H1 (cell line): ENCODE data around the gene SIAH3. TPM values are rescaled to one million over a fixed set of nuclear protein-coding genes. Genes with fewer than 3 reads are reported as not detected.

Experiments used
- BCL11A ChIP-seq, 2 experiments: IDR thresholded peaks; one replicate each; pipeline ENCODE4 v1.6.1; 2011; ENCODE audit warnings: low read depth in 2 of 2, low read length in 2 of 2, mild to moderate bottlenecking in 2 of 2
- SRF ChIP-seq: IDR thresholded peaks from 2 replicates; pipeline ENCODE4 v1.6.1; 2011; ENCODE audit warnings: mild to moderate bottlenecking, low read depth, low read length, moderate library complexity
- YY1 ChIP-seq: IDR thresholded peaks from 2 replicates; pipeline ENCODE4 v1.6.1; 2011; ENCODE audit warnings: low read depth, mild to moderate bottlenecking, low read length
- polyA plus RNA-seq, 7 experiments: library from polyadenylated mRNA; depleted of rRNA in 3 of 7; stranded (reverse) in 5 of 7; unstranded in 2 of 7; fragments of >200 nt in 5 of 7; fragments of 200-250 nt in 2 of 7; gene quantifications; 1 replicate in 5 of 7; 2 replicates in 1 of 7; 4 replicates in 1 of 7; pipeline versions ENCODE4 v1.2.1 to v1.2.3, GENCODE V29; 2011 to 2013; ENCODE audit warnings: missing spikeins in 2 of 7, mixed read lengths in 2 of 7
- total RNA-seq: library from RNA; stranded (reverse); fragmentation: NEBNext Ultra II Directional; extraction: Animal tissue kit (Norgen Biotek cat#: 25700); gene quantifications from 2 replicates; pipeline ENCODE4 v1.2.1, GENCODE V29; 2021
- TF ChIP-seq, protein P1 (sequence below): fragments of 300-600 bp; sonication (generic); IDR thresholded peaks from 2 replicates; pipeline ENCODE4 v1.7.1; 2012; ENCODE audit warnings: low read length, moderate library complexity, mild to moderate bottlenecking, inconsistent platforms; ENCODE audit not compliant: insufficient replicate concordance

The SIAH3 gene
- total and polyA plus RNA-seq, 2 of the 8 experiments (the other 6 are each of a cell fraction or from before 2014, with no cell fraction given) = 0.15 to 0.17 TPM

DNA sequence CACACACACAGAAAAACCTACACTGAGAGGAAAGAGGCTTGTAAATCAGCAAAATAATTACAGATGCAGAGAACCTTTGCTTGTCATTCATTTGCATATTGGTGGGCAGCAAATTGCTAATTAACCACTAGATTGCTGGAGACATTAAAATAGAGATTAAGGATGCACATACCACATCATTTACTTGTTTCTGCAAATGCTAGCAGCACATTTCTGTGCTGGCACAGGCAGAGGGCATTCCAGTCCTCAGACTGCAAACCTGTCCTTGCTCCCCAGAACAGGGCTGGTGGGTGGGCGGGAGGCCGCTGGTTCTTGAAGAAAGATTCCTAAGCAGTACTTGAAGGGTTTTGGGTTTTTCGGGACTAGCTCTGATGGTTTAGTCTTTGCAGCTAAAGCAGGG lies 941 bp upstream of the SIAH3 start (continued):
- TF ChIP-seq, protein P1, sequence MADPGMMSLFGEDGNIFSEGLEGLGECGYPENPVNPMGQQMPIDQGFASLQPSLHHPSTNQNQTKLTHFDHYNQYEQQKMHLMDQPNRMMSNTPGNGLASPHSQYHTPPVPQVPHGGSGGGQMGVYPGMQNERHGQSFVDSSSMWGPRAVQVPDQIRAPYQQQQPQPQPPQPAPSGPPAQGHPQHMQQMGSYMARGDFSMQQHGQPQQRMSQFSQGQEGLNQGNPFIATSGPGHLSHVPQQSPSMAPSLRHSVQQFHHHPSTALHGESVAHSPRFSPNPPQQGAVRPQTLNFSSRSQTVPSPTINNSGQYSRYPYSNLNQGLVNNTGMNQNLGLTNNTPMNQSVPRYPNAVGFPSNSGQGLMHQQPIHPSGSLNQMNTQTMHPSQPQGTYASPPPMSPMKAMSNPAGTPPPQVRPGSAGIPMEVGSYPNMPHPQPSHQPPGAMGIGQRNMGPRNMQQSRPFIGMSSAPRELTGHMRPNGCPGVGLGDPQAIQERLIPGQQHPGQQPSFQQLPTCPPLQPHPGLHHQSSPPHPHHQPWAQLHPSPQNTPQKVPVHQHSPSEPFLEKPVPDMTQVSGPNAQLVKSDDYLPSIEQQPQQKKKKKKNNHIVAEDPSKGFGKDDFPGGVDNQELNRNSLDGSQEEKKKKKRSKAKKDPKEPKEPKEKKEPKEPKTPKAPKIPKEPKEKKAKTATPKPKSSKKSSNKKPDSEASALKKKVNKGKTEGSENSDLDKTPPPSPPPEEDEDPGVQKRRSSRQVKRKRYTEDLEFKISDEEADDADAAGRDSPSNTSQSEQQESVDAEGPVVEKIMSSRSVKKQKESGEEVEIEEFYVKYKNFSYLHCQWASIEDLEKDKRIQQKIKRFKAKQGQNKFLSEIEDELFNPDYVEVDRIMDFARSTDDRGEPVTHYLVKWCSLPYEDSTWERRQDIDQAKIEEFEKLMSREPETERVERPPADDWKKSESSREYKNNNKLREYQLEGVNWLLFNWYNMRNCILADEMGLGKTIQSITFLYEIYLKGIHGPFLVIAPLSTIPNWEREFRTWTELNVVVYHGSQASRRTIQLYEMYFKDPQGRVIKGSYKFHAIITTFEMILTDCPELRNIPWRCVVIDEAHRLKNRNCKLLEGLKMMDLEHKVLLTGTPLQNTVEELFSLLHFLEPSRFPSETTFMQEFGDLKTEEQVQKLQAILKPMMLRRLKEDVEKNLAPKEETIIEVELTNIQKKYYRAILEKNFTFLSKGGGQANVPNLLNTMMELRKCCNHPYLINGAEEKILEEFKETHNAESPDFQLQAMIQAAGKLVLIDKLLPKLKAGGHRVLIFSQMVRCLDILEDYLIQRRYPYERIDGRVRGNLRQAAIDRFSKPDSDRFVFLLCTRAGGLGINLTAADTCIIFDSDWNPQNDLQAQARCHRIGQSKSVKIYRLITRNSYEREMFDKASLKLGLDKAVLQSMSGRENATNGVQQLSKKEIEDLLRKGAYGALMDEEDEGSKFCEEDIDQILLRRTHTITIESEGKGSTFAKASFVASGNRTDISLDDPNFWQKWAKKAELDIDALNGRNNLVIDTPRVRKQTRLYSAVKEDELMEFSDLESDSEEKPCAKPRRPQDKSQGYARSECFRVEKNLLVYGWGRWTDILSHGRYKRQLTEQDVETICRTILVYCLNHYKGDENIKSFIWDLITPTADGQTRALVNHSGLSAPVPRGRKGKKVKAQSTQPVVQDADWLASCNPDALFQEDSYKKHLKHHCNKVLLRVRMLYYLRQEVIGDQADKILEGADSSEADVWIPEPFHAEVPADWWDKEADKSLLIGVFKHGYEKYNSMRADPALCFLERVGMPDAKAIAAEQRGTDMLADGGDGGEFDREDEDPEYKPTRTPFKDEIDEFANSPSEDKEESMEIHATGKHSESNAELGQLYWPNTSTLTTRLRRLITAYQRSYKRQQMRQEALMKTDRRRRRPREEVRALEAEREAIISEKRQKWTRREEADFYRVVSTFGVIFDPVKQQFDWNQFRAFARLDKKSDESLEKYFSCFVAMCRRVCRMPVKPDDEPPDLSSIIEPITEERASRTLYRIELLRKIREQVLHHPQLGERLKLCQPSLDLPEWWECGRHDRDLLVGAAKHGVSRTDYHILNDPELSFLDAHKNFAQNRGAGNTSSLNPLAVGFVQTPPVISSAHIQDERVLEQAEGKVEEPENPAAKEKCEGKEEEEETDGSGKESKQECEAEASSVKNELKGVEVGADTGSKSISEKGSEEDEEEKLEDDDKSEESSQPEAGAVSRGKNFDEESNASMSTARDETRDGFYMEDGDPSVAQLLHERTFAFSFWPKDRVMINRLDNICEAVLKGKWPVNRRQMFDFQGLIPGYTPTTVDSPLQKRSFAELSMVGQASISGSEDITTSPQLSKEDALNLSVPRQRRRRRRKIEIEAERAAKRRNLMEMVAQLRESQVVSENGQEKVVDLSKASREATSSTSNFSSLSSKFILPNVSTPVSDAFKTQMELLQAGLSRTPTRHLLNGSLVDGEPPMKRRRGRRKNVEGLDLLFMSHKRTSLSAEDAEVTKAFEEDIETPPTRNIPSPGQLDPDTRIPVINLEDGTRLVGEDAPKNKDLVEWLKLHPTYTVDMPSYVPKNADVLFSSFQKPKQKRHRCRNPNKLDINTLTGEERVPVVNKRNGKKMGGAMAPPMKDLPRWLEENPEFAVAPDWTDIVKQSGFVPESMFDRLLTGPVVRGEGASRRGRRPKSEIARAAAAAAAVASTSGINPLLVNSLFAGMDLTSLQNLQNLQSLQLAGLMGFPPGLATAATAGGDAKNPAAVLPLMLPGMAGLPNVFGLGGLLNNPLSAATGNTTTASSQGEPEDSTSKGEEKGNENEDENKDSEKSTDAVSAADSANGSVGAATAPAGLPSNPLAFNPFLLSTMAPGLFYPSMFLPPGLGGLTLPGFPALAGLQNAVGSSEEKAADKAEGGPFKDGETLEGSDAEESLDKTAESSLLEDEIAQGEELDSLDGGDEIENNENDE = no peak
- TF ChIP-seq BCL11A (IDR thresholded peaks at IDR 0.05; ENCODE audit: low read depth in 2 of 2, low read length in 2 of 2) = no peak
- no peak for TF ChIP-seq SRF
- TF ChIP-seq YY1 = no peak
